GM19397 (cell line): Measurements from ENCODE around the gene DIP2C.

Experiments used
- ATAC-seq: cut with Tn5 transposase; IDR thresholded peaks from one replicate; pipeline ENCODE4 v1.9.1; 2021; ENCODE audit warnings: mild to moderate bottlenecking, moderate library complexity; ENCODE audit not compliant: unreplicated experiment

DIP2C gene

DNA sequence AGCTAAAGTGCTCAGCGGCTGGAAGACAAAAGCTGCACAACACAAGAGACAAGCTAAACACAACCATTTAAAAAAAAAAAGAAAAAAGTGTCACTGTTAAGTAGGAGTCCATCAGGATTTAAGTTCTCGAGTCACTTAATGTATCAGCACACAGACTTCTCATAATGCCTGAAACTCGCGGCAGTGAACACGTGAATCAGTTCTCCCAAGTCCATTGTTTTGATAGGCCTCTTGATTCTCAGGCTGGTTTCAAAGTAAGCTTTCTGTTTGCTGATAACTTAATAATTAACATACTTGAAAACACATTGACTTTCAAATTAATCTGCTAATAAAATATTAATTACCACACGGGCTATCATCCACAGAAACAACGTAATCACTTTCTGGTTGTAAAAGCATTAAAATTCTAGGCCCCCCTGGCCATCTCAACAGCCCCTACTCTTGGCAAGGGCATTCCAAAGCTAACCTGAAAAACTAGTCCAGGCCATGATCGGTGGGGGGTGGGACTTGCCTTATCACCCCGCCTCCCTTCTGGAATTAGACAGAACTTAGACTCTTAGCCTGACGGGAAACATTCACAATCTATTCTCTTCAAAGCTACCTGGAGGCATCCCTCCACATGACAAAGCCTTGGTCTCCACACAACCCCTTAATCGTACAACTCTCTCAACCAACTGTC lies 129.0 kb downstream of the DIP2C start:
- ATAC-seq: no peak

DNA sequence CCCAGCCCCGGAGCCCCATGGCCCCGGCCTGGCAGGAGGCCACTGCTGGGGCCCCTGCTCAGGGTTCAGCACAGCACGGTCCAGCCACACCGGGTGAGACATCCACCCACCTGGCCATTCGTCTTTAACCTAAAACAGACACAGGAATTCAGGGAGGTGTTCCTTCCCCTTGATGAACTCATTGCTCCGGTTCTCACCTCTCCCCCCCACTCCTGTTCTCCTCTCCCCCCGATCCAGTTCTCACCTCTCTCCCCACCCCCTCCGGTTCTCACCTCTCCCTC lies 129.8 kb downstream of the DIP2C start:
- ATAC-seq: no peak

DNA sequence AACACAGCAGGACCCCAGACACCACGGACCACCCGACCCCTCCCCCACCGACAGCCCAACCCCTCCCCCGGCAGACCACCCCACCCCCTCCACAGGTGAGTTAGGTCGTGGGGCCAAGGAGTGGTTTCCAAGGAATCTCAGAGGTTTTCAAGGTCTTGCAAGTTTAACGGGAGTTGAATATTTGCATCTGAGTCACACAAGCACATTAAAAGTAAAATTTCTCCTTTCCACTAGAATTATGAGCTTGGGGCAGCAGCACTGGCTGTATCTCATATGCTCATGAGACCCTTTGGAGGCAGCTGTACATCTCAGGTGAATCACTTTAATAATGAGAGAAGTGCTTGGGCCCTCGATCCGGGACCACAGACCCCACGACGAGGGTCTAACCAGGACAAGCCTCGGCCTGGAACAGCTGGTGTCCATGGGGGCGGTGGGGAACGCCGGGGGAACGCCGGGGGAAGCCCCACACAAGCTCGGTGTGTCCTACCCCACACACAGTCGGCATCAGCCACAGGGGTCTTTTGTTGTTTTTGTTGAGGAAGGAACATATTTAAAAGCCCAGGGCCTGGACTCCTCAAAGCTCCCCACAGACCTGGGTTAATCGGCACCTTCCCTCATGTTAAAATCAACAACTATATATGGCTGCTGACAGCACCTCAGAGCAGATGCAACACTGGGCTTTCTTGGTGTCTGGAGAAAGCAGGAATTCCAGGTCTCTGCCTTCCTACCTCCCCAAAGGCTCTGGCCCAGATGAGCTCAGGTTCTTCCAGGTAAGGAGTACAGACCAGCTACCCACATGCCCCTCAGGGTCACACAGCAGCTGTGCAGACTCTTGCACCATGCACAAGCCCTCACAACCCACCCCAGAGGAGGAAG lies 130.3 kb downstream of the DIP2C start:
- ATAC-seq: no peak

DNA sequence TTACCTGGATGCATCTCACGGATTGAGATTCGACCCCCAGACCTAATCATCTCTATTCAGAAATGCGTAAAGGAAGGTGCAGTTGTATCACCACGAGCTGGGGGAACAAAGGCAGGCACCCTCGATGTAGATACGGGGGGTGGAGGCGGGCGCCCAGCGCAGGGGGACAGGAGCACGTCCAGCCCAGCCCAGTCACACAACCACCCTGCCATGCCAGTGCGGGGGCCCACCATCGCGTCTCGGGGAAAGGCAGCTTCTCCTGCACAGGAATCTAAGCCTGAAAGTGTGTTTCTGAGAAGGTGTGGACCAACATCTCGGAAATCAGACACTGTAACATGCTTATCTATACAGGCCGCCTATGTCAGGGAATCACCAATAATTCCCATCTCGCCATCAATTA lies 131.1 kb downstream of the DIP2C start:
- ATAC-seq: no peak

DNA sequence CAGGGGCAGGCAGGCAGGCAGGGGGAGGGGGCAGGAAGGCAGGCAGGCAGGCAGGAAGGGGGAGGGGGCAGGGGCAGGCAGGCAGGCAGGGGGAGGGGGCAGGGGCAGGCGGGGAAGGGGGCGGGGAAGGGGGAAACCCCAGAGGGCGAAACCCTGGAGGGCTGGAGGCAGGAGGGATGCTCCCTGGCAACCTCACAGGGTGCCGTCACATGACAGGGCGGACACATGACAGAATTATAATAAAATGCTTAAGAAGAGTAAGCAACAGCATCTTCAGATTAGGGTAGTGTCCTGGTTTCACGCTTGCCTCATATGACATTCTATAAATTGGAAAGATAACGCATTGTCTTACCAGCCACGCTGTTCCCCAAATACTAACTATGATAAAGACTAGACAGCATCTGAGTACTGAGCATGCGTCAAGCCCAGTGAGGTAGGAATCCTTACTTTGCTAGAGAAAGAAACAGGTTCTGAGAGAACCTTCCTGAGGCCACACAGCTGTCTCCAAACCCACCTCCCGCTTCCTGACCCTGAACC lies 131.6 kb downstream of the DIP2C start:
- ATAC-seq: no peak

DNA sequence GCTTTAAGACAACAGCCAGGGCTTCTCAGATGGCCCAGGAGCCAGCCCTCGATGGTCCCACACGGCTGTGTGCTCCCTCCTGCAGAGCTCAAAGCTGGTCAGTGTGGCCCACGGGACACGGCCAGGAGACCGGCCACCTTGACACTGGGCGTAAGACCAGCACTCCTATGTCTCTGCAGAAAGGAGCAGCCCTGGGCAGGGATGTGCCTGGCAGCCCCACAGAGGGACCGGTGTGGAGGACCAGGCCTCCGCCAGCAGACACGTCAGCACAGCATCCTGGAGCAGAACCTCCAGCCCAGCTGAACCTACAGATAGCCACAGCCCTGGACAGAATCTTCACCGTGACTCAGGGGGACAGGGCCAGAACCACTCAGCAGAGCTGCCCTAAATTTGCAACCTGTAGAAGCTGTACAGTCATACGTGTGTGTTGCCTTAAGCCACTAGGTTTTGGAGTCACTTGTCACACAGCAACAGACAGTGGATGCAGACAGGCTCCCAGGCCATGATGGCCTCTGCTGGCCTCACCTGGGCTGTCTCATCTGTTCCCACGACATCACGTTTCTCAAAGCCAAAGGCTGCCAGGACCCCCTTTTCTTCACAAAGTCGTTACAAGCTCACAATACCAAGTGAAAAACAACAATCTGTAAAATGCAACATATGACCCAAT lies 132.4 kb downstream of the DIP2C start:
- no peak for ATAC-seq

DNA sequence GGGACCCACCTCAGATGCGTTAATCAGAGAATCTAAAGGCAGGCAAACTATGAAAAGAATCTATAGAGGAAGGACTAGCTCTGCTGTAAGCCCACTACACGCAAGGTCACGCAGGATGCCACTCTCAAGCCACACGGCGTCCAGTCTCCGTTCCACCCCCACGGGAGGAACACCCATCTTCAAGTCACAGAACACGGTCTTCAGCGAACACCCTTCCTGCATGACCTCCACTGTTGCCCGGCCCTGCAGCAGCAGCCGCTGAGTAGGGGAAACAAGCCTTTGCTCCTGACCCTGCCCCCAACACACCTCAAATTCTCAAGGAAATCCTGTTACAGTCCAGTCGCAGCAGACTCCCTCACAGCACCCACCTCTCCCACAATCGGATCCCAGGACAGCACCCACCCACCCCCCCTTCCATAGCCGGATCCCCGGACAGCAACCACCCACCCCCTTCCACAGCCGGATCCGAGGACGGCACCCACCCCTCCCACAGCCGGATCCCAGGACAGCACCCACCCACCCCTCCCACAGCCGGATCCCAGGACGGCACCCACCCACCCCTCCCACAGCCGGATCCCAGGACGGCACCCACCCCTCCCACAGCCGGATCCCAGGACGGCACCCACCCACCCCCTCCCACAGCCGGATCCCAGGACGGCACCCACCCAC lies 133.7 kb downstream of the DIP2C start:
- ATAC-seq: no peak

DNA sequence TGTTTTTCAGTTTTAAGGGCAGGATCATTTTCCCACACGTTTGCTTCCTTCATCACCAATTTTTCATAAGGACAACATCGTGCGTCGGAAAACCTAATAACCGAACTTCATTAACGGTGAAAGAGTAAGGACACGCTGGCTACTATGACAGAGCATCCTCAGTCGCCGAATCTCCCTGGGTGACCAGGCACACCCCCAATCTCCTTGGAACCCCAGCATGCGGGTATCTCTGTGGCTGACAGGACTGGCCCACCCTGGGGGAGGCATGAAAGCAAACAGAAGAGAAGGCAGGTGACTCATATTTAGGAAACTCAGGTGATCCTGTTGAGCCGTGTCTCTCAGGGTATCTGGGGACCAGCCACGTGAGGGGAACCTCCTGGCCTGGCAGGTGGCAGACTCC lies 134.2 kb downstream of the DIP2C start:
- no peak for ATAC-seq

DNA sequence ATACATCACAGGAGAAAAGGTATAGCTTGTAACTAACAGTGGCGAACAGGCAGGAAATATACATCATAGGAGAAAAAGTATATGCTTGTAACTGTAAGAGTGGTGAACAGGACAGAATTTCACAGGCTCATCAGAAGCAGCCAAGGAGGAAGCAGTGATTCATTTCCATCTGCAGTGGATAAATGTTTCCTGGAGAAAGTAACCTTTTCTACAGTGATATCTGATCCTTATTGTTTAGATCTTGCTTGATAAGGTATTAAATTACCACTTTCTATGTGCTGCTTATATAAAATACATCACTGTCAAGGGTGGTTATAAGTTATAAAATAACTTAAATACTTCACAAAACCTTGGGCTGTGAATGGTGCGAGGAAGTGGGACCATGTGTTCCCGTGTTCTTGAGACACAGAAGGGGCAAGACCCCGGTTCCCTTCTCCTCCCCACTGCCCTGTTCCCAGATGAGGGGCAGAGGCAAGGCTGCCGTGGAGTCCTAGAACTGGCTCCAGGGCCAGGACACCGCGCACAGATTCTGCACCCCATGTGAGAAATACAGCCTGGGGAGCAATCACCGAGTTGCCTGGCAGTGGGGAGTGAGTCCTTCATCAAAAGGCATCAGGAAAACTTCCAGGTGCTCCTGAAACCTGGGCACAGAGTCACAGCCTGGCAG lies 135.2 kb downstream of the DIP2C start:
- ATAC-seq: no peak

DNA sequence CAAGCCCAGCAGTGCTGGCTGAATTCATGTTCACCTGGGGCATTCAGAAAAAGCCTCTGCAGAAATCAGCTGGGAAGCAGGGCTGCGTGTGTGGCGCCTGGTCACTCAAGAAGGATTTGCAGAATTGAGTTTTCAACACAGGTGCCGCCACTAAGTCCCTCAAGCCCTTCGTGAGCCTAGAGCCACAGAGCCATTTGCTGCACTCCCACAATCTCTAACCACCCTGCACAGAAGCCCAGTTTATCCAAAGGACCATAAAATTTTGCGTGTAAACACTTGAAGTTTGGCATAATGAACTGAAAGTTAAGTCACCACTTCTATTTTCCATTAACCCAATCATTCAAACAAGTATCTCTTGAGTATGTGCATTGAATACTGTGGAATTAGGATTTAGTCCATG lies 136.2 kb downstream of the DIP2C start:
- ATAC-seq: no peak

DNA sequence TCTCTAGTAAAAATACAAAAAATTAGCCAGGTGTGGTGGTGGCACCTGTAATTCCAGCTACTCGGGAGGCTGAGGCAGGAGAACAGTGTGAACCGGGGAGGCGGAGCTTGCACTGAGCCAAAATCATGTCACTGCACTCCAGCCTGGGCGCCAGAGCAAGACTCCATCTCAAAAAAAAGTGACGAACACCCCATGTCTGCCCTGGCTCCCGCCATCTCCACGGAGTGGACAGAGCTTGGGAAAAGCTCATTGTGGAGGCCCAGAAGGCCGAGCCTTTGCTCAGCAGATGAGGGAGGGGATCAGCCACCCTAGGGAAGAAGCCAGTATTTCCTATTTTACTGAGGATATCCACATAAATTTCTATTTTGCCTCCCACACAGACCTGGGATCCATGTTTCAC lies 136.8 kb downstream of the DIP2C start:
- ATAC-seq: no peak

DNA sequence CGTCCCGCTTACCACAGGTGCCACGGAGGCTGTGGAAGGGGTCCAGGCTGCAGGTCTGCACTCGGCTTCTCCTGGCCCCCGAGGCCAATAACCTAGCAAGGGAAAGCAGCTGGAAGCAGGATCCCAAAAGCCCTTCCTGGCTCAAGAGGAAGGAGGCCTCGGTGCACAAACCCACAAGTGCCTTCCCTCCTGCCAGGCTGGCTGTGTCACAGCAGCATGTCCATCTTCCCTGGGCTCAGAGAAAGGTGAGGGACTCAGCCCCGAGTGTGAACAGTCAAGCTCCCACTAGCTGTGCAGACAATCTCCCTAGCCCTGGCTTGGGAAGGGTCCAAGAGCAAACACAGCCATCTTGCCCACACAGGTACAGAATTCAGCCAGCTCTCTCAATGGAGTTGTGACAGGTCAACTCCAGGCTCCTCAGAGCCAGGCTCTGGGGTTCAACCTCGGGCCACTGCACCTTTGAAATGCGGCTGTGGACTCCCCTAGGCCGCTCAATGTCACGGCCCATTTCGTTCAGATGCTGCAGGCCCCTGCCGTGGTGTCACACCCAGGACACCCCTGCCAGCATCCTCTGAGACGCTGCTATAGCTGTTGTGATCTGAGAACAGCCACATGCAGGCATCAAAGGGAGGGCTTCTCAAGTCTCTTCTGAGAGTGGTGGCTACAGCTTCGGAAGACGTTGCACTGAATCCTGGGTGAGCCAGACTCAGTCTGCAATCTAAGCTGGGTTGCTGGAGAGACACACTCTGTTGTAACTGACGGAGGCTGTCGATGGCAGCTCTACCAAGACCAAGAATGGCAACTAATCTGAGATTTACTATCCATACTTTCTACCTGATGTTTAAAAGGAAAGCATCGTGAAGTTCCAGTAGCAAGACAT lies 137.9 kb downstream of the DIP2C start:
- no peak for ATAC-seq

DNA sequence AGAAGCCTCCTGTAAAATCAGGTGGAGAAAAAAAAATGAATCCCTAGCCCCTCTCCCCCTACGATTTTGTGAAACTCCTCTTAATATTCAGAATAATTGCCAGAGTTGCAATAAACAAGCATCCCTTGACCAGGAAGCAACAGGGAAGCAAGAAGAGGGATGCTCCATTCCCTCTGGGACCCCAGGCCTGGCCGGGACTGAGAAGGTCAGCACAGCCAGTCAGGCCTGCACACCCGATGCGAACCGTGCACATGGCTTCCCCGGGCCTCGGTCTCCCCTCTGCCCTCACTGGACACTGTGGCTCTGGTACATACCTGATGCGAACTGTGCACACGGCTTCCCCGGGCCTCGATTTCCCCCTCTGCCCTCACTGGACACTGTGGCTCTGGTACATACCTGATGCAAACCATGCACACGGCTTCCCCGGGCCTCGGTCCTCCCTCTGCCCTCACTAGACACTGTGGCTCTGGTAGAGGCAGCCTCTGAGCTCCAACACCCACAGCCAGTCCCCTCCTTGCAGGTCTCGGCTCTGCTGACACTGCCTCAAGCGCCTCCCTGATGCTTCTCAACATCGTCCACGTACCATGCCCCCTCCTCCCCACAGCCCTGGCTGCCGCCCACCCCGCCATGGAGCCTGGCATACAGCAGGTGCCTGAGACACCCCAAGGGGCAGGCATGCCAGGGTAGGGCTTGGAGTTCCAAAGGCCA lies 138.6 kb downstream of the DIP2C start:
- ATAC-seq: no peak

DNA sequence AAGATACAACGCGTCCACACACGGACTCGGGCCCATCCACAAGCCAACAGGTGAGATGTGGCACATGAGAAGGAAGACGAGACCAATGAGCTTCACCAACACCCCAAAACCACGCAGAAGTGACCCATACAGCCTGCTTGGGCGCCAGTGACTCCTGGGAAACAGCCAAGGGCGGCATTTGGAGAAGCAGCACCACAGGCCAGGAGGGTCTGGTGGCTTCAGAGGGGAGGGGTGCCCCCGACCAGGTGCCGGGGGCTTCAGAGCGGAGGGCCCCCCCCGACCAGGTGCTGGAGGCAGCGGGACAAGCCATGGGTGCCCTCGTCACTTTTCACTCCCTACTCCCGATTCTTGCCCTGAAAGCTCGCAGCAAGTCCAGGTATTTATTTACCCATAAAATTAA lies 140.1 kb downstream of the DIP2C start:
- ATAC-seq: no peak

DNA sequence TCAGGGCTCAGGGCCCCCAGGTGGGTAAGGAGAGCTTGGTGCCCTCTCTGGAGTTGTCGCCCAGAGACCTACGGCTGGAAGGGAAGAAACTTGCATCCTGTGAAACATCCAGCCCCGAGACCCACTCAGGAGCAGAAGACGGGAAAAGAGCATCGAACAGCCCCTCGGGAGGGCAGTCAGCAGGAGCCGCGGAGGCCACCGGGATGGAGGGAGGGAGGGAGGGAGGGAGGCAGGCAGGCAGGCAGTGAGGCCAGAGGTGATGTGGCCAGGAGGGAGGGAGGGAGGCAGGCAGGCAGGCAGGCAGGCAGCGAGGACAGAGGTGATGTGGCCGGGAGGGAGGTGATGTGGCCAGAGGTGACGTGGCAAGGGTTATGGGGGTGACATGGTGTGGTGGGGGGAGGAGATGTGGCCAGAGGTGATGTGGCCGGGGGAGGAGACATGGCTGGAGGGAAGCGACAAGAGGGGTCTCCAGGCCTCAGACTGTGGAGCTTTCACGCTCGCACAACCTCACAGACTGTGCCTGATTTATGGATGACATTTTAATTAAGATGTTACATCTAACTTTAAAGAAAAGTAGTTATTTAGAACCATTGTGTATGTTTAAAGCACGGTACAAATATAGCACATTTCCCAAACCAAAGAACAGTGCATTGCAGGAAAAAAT lies 141.1 kb downstream of the DIP2C start:
- ATAC-seq: no peak

DNA sequence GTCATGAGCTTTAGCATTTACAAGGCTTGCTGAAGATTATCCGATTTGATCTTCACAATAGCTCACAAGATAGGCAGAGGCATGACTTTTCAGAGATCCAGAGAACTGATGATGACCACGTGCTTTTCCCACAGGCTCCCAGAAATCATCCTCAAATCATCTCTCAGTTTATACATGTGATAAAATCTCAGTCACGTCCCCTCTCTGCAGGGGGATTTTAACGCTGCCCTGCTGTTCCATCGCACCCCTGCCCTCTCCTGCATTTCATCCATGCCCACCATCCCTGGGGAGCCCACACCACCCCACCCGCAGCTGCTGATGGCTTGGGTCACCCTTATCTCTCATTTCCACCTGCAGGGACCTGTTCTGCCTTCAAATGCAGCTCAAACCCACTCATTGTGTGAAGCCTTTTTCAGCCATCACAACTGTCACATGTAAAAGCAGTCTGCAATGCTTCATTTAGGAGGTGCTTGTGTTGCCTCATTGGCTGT lies 141.8 kb downstream of the DIP2C start:
- ATAC-seq: no peak

DNA sequence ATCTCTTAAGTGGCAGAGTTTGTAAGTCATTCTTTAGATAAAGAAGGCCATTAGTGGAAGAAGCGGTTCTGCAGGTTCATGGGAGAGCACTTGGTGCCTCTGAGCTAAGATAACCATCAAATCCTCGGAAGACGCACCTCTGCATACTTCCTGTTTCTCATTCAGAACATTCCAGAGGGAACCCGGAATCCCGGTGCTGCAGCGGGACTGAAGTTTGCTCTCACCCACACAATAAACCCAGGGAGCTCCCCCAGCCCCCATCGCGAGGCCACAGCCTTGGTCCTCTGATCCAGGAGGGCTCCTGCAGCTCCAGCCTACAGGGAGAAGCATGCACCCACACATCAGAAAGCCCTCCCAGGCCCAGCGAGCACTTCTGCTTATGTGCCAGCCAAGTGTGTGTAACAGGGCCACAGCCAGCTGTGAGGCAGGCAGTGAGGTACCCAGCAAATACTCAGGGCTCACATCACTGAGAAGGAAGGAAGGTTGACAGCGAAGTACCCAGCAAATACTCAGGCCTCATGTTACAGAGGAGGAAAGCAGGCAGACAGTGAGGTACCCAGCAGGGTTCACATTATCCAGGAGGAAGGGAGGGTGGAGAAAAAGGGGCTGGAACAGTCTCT lies 142.4 kb downstream of the DIP2C start:
- ATAC-seq: no peak

DNA sequence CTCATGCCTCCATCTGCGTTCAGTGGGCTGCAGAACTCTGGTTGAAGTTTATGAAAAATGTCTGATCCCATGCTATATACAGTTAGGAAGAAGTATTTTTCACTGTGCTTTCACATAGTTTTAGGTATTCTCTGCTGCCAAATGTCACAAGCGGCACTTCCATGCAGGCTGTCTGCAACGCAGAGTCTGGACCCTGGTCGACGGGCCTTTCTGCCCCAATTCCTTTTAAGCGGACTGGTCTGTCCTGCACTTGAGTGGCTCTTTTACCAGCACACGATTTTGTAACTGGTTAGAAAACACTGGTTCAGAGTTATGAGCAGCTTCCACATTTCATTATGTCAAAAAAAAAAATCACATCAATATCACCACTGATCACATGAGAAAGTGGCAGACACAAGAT lies 143.0 kb downstream of the DIP2C start:
- ATAC-seq: no peak
